ENCODE results near the gene FMN2. TPM values are rescaled to one million over a fixed set of nuclear protein-coding genes. Genes with fewer than 3 reads are reported as not detected.

Gene FMN2
- 1 to 10 TPM in 1 of 3 donors, under 1 TPM in 2; 0.37 to 3.0 (median 0.56) TPM for polyA plus RNA-seq

DNA sequence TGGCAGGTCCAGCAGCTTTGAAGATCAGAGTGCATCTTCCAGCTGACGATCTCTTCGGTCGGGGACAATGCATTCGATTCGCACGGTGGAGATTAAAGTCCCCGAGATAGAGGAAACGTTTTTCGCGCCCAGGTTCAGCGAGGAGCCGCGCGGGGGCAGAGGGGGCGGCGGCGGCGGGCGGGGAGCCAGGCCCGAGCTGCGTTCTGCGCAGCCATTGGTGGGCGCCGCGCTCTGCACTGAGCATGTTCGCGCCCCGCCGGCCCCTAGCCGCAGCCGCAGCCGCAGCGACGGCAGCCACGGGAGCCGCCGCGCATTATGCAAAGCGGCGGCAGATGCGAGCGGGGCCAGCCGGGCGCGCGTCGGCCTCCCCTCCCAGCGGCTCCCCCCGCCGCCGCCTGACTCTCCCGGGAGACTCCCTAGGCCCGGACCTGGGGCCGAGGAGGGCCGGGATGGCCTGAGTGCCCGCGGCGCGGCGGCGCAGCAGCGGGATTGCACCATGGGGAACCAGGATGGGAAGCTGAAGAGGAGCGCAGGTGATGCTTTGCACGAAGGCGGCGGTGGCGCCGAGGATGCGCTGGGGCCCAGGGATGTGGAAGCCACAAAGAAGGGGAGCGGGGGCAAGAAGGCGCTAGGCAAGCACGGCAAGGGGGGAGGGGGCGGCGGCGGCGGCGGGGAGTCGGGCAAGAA lies at the start of gene FMN2:
Gene FMN2 (plus strand): TSS at position 270 of the 687 bp plus-strand sequence. CDS start 227 bp downstream, at position 497.
- H3K27ac ChIP-seq (ENCODE audit: low read depth, low read length): no peak within 1 kb of the TSS
- 0 to 1% (median 1%) methylated on average over 50 to 78 of the region's 78 CpGs for WGBS, 3 donors

DNA sequence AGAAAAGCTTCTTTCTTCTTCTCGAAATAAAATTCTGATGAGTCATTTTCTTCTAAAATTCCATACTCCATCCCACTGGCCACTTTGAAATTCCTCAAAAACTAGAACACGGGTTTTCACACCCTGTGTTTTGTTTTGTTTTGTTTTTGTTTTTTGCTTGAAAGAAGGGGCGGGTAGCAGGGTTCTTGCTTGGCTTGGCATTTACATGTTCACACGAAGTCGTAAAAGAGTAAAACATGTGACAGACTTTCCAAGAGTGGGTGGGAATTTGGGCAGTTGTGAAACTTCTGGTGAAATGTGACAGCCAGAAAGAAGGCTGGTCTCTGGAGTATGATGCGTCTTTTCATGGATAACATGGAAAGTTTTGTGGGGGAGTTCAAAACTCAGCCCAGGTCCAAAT lies 47.1 kb upstream of the FMN2 start:
- 70 to 74% (median 71%) methylated on average over 6 of the region's 6 CpGs for WGBS, 3 donors
- no peak overlapping the region for H3K27ac ChIP-seq (ENCODE audit: low read depth, low read length)

DNA sequence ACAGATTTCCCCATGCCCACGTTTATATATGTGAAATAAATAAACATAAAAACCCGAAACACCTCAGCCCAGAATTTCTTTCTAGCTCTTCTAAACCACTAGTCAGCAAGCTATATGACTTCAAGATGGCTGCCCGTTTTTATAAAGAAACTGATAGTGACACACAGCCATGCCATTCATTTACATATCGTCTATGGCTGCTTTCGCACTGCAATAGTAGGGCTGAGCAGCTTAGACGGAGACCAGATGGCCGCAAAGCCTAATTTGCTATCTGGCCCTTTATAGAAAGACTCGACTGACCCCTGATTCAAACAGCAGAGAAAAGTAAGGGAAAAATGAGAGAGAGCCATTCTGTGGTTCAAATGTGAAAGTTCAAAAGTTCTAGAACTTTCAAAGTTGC lies 45.7 kb upstream of the FMN2 start:
- no peak overlapping the region for H3K27ac ChIP-seq (ENCODE audit: low read depth, low read length)
- WGBS, 3 donors: 77 to 88% (median 86%) methylated on average over 8 of the region's 8 CpGs

DNA sequence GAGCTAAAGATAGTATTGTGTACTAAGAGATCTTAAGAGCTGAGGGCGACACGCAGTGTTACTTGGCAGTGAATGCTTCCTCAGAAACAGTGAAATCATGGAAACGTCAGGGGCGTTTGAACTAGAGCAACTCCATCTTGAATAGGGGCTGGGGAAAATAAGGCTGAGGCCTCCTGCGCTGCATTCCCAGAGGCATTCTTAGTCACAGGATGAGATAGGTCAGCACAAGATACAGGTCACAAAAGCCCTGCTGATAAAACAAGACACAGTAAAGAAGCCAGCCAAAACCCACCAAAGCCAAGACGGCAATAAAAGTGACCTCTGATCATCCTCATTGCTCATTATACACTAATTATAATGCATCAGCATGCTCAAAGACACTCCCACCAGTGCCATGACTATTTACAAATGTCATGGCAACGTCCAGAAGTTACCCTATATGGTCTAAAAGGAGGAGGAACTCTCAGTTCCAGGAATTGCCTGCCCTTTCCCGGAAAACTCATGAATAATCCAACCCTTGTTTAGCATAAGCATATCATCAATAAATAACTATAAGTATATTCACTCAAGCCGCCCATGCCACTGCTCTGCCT lies 37.5 kb upstream of the FMN2 start:
- 62 to 73% (median 72%) methylated on average over 9 of the region's 9 CpGs for WGBS, 3 donors

DNA sequence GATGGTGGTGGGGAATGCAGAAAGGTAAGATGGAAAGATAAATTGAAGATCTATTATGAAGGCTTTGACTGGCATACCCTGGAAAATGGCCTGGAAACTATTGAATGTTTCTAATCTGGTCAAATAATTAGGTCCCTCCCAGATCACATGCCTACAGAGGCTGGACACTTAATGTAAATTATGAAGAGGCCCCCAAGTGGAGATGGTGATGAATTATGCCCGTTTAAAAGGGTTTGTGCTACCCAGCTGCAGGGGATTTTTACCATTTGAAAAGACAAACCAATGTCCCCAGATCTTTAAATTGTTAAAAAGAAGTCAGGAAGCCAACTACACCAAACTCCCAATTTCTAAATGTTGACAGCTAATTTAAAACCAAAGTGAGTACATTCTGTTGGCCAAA lies 35.7 kb upstream of the FMN2 start:
- 56 to 71% (median 57%) methylated on average over 1 of the region's 1 CpG for WGBS, 3 donors
- no peak overlapping the region for H3K27ac ChIP-seq (ENCODE audit: low read depth, low read length)

More for the DNA sequence above, 37.5 kb upstream of the FMN2 start:
- no peak overlapping the region for H3K27ac ChIP-seq (ENCODE audit: low read depth, low read length)

DNA sequence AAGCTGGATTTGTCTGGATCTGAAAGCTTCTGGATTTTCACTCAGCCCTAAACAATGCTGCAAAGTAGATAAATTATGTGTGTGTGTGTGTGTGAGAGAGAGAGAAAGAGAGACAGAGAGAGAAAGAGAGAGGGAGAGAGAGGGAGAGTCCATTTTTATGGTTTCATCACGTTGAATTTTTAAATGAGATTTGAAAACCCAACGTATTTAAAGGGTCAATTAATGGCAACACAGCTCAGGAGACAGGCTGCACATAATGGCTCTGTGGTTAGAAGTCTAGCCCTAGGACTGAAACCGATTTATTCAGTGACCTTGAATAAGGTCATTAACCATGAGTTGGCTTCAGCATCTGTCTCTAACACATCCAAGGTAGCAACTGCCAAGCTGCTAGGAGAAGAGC lies 35.3 kb upstream of the FMN2 start:
- no peak overlapping the region for H3K27ac ChIP-seq (ENCODE audit: low read depth, low read length)
- WGBS, 3 donors: 21 to 34% (median 33%) methylated on average over 3 of the region's 3 CpGs

DNA sequence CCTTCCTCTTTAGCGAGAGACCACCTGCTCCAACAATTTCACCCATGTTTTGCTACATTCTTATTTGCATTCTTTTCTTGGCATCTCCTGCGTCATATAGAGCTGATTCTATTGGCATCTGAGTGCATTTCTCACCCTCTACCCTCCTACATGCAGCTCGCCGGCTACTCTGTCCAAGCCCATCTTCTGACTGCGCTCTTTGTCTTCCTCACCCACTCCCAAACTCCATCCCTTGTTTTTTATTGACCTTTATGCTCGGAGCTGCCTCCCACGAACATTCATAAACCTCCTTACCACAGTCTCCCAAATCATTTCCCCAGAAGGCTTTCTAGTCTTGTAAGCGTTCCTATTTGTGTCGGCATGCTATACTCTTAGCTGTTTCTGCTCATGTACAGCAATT lies 33.6 kb upstream of the FMN2 start:
- WGBS, 3 donors: 67 to 78% (median 75%) methylated on average over 9 of the region's 9 CpGs

DNA sequence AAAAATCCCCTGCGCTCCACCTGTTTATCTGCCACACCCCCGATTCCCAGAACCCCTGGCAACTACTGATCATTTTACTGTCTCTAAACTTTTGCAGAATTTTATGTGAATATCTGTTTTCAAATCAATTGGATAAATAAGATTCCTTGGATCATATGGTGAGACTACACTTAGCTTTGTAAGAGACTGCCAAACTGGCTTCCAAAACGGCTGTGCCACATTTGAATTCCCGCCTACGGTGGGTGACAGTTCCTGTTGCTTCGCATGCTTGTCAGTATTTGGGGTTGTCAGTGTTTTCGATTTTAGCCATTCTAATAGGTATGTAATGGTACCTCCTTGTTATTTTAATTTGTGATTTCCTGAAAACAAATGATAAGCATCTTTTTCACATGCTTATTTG lies 22.7 kb upstream of the FMN2 start:
- 86 to 91% (median 90%) methylated on average over 7 of the region's 7 CpGs for WGBS, 3 donors
- no peak overlapping the region for H3K27ac ChIP-seq (ENCODE audit: low read depth, low read length)

More for the DNA sequence above, 33.6 kb upstream of the FMN2 start:
- no peak overlapping the region for H3K27ac ChIP-seq (ENCODE audit: low read depth, low read length)

DNA sequence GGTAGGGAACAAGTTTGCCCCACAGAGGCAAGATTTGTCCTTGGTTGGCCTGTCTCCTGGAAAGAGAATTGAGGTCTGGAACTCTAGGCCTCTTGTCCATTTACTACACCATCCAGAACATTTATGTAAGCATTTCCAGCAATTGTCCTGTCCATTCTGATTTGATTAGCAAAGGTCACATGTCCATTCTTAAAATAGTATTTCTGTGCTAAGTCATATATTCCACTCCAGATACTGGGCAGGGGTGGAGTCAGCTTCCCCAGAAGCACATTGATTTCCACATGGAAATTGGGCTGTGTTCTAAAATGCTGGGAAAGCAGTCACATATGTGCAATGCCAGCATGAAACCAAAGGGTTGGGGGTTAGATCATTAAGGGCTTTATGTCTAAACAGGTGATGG lies 21.5 kb upstream of the FMN2 start:
- H3K27ac ChIP-seq (ENCODE audit: low read depth, low read length): no peak overlapping the region

DNA sequence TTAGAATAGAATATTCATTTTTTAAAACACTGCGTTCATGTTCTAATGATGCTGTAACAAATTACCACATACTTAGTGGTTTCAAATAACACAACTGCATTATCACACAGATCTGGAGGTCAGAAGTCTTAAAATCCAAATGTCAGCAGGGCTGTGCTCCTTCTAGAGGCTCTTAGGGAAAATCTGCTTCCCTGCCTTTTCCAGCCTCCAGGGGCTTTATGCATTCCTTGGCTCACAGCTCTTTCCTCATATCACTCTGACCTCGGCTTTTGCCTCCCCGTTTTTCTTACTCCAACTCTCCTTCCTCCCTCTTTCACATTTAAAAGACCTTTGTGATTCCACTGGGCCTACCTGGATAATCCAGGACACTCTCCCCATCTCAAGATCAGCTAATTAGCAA lies 18.6 kb upstream of the FMN2 start:
- 28 to 56% (median 36%) methylated on average over 3 of the region's 3 CpGs for WGBS, 3 donors
- no peak overlapping the region for H3K27ac ChIP-seq (ENCODE audit: low read depth, low read length)

DNA sequence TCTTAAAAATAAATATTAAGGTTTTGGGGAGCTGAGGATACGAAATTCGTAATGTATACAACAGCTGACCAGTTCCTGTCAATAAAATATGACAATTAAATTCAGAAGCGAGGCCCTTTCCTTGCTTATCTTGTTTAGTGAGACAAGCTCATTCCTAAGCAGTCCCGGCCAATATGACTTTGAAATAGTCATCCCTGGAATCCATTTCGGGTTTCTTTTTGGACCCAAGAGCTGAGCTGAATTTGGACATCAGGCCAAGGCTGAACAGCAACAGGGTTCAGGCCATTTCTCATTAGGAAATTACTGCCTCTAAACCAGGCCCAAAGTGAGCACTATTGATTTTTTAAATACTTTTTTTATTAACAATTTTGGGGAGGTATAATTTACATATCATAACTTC lies 17.3 kb upstream of the FMN2 start:
- no peak overlapping the region for H3K27ac ChIP-seq (ENCODE audit: low read depth, low read length)
- whole genome bisulfite sequencing, 3 donors: 64 to 68% (median 68%) methylated on average over 5 of the region's 5 CpGs

DNA sequence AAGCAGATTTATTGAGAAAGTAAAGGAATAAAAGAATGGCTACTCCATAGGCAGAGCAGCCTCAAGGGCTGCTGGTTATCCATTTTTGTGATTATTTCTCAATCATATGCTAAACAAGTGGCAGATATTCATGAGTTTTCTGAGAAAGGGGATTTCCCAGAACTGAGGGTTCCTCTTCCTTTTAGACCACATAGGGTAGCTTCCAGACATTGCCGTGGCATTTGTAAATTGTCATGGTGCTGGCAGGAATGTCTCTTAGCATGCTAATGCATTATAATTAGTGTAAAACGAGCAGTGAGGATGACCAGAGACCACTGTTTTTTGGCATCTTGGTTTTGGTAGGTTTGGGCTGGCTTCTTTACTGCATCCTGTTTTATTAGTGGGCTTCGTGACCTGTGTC lies 16.8 kb upstream of the FMN2 start:
- WGBS, 3 donors: 62 to 65% (median 64%) methylated on average over 3 of the region's 3 CpGs
- no peak overlapping the region for H3K27ac ChIP-seq (ENCODE audit: low read depth, low read length)

DNA sequence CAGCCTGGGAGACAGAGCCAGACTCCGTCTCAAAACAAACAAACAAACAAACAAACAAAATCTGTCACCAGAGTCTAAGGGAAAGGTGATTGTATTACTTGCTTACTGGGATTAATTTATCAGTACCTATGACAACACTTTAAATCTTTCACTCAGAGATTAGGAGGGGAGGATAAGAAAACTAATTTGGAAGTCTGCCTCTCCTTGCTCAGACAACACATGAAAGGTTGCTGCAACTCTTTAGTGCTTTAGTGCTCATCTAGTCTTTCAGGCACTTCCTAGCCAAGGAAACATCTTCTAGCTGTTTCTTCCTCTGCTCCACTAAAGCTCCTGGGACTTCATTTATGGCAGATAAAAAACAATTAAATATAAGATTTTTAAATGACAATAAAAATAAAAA lies 7.3 kb upstream of the FMN2 start:
- 49 to 57% (median 53%) methylated on average over 1 of the region's 1 CpG for WGBS, 3 donors
- H3K27ac ChIP-seq (ENCODE audit: low read depth, low read length): no peak overlapping the region

DNA sequence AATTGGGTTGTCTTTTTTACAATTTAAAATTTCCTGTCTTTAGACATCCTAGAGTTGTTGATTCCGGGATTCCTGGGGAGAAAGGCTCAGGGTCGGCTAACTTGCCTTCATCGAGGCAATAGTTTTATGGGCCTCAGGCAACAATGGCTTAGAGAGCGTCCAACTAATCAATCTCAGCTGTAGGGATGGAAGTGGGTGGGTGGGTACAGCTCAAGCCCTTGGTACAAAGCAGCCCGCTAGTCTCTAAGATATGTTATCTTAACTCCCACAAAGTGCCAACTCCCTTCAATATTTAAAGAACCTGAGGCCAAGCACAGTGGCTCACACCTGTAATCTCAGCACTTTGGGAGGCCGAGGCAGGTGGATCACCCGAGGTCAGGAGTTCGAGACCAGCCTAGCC lies 6.9 kb upstream of the FMN2 start:
- no peak overlapping the region for H3K27ac ChIP-seq (ENCODE audit: low read depth, low read length)
- 47 to 71% (median 71%) methylated on average over 8 of the region's 8 CpGs for WGBS, 3 donors

DNA sequence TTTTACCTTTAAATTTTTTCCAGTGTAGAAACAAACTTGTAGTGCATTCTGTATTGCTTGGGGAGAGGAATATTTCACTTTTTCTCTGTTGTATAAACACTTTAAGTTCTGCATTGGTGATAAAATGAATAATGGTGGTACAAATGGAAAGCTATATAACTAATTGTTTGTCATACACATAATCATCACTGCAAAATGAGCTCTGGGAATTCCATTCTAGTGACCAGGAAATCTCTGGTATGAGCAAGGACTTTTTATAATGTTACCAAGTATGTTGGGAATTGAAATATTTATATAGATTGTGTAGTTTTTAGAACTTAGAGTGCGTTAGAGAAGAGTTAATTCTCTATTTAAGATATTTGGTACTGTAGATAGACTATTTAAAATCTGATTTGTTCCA lies 5.0 kb upstream of the FMN2 start:
- 63 to 85% (median 82%) methylated on average over 1 of the region's 1 CpG for WGBS, 3 donors
- no peak overlapping the region for H3K27ac ChIP-seq (ENCODE audit: low read depth, low read length)

DNA sequence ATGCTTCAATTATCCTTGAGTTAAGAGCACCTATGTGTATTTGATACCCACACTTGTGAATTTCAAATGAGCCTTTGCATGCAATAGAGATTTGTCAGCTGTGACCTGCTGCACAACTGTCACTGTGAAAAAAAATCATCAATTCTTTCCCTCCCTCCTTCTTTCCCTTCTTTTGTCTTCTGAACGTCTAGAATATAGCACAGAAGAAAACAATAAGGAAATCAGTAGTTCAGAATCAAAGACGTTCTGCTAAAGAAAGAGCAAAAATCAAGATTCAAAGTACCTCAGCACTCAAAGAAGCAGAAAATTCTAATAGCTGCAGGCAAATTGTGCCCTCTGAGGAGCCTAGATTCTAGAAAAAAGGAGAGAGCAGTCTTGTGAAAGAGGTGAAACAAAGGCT lies 1.7 kb upstream of the FMN2 start:
- WGBS, 3 donors: 34 to 40% (median 34%) methylated on average over 2 of the region's 2 CpGs
- no peak overlapping the region for H3K27ac ChIP-seq (ENCODE audit: low read depth, low read length)

DNA sequence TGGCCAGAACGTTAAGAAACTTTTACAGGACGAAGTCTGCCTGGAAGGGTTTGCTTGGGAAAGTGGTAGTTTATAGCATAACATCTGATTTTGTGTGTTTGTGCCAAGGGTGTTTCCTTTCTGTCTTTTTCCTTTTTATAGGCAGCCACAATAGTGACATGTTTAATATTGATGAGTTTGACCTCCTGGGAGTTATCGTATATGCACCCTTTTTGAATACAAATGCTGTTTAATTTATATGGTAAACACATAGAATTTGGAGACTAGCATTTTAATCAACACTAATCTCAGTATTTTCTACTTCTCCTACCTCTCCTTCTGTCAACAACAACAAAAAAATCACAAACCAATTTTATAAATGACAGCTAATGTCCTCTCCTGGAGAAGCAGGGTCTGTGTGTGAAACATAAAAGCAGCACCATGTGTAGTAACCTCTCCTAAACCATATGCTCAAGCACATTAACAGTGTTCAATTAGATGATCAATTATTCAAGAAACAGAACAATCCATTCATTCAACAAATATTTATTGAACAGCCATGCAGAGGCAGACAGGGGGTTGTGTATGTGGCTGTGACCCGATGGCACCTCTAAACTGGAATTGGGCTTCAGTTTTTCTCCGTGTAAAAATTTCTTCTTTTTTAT lies 604 bp upstream of the FMN2 start:
- no peak overlapping the region for H3K27ac ChIP-seq (ENCODE audit: low read depth, low read length)
- WGBS, 3 donors: 24 to 28% (median 27%) methylated on average over 5 of the region's 5 CpGs

DNA sequence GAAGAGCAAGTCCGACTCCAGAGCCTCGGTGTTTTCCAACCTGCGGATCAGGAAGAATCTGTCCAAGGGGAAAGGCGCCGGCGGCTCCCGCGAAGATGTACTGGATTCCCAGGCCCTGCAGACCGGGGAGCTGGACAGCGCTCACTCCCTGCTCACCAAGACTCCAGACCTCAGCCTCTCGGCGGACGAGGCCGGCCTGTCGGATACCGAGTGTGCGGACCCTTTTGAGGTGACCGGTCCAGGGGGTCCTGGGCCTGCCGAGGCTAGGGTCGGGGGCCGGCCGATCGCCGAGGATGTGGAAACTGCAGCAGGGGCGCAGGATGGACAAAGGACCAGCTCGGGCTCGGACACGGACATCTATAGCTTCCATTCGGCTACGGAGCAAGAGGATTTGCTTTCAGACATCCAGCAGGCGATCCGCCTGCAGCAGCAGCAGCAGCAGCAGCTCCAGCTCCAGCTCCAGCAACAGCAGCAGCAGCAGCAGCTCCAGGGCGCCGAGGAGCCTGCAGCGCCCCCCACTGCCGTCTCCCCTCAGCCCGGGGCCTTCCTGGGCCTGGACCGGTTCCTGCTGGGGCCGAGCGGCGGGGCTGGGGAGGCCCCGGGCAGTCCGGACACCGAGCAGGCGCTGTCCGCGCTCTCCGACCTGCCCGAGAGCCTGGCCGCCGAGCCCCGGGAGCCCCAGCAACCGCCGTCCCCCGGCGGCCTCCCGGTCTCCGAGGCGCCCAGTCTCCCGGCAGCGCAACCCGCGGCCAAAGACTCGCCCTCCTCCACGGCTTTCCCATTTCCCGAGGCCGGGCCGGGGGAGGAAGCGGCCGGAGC lies 827 bp downstream of the FMN2 start:
- no peak overlapping the region for H3K27ac ChIP-seq (ENCODE audit: low read depth, low read length)
- WGBS, 3 donors: 0 to 5% (median 2%) methylated on average over 59 to 70 of the region's 70 CpGs
